Upper lobe of right lung (tissue), 1 donor: ENCODE results near the gene TCEAL1. TPM values are rescaled to one million over a fixed set of nuclear protein-coding genes. Genes with fewer than 3 reads are reported as not detected.

ENCODE experiments used
- ATAC-seq: fragments of 200-7000 bp; cut with Tn5 transposase; one replicate; pipeline ENCODE4 v1.9.1; 2020; ENCODE audit warnings: mild to moderate bottlenecking, moderate library complexity
- DNase-seq: peaks from one replicate; pipeline ENCODE4 v3.0.0-alpha.2; 2020
- H3K27ac ChIP-seq: fragments of 200-600 bp; one replicate; pipeline ENCODE4 v1.8.0; 2022
- H3K27me3 ChIP-seq: fragments of 200-600 bp; one replicate; pipeline ENCODE4 v1.8.0; 2022; ENCODE audit warnings: mild to moderate bottlenecking
- H3K36me3 ChIP-seq: fragments of 200-600 bp; one replicate; pipeline ENCODE4 v1.8.0; 2022
- H3K4me1 ChIP-seq: fragments of 200-600 bp; one replicate; pipeline ENCODE4 v1.8.0; 2022
- H3K4me3 ChIP-seq: fragments of 200-600 bp; one replicate; pipeline ENCODE4 v1.8.0; 2022; ENCODE audit warnings: mild to moderate bottlenecking
- H3K9me3 ChIP-seq: fragments of 200-600 bp; one replicate; pipeline ENCODE4 v1.8.0; 2022
- CTCF ChIP-seq: fragments of 200-600 bp; IDR thresholded peaks from one replicate; pipeline ENCODE4 v1.8.0; 2022; ENCODE audit warnings: antibody characterized with exemption
- intact Hi-C: fragments of 100-400 bp; cut with DNase I; formaldehyde crosslinking; loops from one replicate; pipeline ENCODE4 v1.11.0; 2022
- total RNA-seq: library from RNA; stranded (reverse); fragmentation: NEBNext Ultra II Directional; extraction: Animal tissue kit (Norgen Biotek cat#: 25700); gene quantifications from one replicate; pipeline ENCODE4 v1.2.1, GENCODE V29; 2021
- donor health status: DM: no; HTN: yes; CAD: no; lungs with severe emphysema.

TCEAL1 gene
- total RNA-seq, 1 donor from 2014 or later, result 31.0 TPM

GRCh38 chrX:103674531-103675454, 46.0 kb downstream of the TCEAL1 start:
- no peak for TF ChIP-seq CTCF
- intact Hi-C loops, result no loop called here

DNA sequence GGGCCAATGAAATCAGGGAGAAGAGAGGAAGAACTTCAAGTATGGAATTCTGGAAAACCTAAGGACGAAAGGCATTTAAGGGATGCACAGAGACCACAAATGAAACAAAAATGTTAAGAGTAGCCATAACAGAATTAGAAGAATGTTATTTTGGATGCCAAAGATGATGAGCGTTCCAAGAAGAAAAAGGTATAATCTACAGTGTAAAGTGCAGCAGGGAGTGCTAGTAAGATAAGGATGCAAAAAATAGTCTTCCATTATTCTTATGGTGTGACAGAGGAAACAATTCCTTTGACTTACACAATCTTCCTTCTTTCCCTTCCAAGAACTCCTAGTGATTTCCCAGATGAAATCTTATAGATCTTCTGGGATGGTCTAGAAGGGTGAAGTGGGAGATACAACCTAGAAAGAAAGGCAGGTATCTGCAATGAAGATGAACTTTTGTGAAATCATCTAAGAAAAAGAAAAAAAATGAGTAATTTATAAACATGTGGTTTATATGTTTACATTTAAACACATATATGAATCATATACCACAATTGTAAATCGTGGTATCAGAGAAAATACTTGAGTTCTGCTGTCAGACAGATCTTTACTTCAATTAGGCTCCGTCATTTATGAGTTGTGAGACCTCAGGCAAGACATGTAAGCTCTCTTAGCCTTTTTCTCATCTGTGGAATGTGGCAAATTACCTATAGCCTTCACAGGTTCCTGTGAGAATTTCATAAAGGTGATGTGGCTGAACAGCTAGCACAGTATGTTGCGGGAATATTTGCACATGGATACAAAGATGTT, 49.6 kb downstream of the TCEAL1 start:
- no peaks in the 10 kb centered on the region for H3K9me3 ChIP-seq
- H3K4me1 ChIP-seq, result no peaks in the 10 kb centered on the region
- TF ChIP-seq CTCF, result no peak
- H3K4me3 ChIP-seq, result no peak overlapping the region
- intact Hi-C loops, result no loop called here
- H3K27ac ChIP-seq, result no peak overlapping the region
- ATAC-seq (no peak), DNase-seq (no peak)
- H3K36me3 ChIP-seq, result peaks cover 70% of the 10 kb centered on the region
- H3K27me3 ChIP-seq, result no peaks in the 10 kb centered on the region

More at GRCh38 chrX:103674531-103675454, 46.0 kb downstream of the TCEAL1 start:
- ATAC-seq (no peak), DNase-seq (no peak)
- no peak overlapping the region for H3K4me3 ChIP-seq
- no peaks in the 10 kb centered on the region for H3K4me1 ChIP-seq
- H3K36me3 ChIP-seq, result peaks cover 39% of the 10 kb centered on the region
- H3K27ac ChIP-seq, result no peak overlapping the region
- H3K9me3 ChIP-seq, result no peaks in the 10 kb centered on the region
- no peaks in the 10 kb centered on the region for H3K27me3 ChIP-seq

Other genes starting within 250 kb of the TCEAL1 start
- gene RAB40A, start 109.5 kb upstream of the TCEAL1 start, total RNA-seq, result 1.1 TPM
- 92.3 TPM for gene TCEAL4, start 43.5 kb upstream of the TCEAL1 start, total RNA-seq
- gene TCEAL3, start 21.0 kb upstream of the TCEAL1 start, total RNA-seq, result 20.1 TPM
- gene MORF4L2, start 57.7 kb downstream of the TCEAL1 start, total RNA-seq, result 185 TPM
- gene TMEM31, start 81.9 kb downstream of the TCEAL1 start, total RNA-seq, result not detected
- not detected for gene PLP1, start 147.9 kb downstream of the TCEAL1 start, total RNA-seq
- gene RAB9B, start 203.3 kb downstream of the TCEAL1 start, total RNA-seq, result 0.55 TPM